ENCODE measurements around the gene TMEM131L.

TMEM131L gene

DNA sequence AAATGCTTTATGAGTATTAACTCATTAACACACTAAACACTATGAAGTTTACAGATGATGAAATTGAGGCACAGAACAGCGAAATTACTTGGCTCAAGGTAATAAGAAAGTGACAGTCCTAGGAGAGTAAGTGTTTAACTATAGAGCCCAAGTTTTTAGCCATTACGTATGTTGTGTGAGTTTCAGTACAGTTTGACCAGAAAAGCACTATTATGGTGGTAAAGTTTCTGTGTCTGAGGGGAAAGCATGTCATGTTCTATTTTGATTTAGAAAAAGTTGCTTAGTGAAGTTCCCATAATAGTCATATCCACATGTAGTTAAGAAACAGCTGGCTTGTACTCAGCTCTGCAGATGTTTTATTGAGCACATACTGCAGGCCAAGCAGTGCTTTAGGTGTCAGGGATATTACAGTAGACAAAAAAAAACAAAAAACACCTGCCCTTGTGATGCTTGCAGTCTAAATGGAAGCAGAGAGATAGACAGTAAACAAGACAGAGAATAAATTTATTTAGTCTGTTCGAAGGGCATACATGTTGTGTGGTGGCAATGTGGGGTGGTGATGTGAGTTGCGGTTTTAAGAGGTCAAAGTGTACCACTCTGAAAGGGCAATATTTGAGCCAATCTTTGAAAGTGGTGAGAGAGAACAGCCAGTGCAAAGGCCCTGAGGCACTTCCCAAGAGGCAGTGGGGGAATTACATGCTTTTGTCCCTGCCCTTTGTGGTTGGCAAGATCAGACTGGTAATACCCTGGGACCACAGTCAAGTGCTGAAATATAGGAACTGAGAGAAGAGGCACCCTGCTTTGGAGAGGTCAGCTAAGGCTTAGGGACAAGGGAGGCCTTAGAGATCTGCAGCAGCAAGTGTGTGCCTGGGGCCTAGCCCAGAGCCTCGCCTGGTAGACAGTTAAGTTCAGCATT is 6.2 kb downstream of the TMEM131L start:
- DNase-seq (ENCODE audit: low spot score), result no peak

DNA sequence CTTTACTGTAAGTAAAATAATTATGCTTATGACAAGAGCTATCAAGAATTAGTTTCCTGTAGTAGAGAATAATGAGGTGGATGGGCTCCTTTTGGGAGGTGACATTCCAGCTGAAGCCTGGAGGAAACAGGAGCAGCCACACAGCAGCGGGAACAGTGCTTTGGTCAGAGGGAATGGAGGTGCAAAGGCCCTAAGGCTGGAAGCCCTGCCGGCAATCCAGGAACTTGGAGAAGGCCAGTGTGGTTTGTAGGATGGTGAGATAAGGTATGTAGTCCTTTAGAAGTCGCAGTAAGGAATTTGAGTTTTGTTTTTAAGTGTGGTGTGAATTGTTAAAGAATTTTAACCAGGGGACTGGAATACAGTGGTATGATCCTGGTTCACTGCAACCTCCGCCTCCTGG is 8.1 kb downstream of the TMEM131L start:
- no peak for DNase-seq (ENCODE audit: low spot score)

DNA sequence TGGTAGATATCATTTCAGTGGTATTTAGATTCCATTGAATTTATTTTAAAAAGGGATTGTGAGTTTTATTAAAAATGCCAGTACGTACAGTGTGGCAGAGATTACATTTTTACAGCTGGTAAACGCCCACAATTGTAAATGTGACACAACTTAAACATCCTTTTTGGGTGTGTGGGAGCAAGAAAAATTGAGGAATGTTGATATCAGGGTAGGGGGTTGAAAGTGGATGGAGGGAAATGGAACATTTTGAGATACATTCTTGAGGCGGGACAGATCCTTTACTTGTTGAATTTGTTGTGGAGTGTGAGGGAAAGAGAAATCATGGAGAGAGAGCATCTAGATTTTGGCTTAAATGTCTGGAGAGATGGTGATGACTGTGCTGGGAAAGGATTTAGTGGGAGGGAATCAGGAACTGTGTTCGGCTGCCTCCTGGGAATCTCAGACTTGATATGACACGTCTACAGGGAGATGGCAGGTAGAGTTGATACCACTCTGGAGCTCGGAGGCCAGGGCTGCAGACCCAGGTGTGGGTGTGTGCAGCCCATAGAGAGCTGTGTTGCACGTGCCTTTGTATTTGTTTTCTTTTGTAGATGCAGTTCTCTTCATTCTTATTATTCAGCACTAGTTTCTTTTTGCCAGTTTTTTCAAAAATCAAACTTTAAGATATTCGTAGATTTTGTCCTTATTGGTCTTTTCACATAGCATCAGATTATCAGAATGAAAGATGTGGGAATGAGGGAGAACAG is 10.8 kb downstream of the TMEM131L start:
- DNase-seq (ENCODE audit: low spot score), result no peak

DNA sequence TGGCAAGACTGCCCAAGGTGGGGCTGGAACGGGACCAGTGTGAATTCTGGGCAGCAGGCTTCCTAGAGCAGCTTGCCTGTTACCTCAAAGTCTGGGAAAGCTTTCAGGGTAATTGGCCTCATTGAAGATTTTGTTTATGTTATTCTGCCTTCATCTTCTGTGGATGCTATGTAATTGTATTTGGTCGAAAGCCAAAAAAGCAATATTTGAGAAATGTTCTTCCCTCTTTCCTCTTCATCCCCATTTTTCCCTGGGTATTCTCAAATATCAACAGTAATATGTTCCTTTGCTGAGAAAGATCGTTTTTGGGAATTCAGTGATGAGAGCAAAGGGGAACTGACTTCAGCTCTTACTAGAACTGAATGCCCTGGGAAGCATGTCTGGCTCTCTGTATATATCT is 12.9 kb downstream of the TMEM131L start:
- no peak for DNase-seq (ENCODE audit: low spot score)

DNA sequence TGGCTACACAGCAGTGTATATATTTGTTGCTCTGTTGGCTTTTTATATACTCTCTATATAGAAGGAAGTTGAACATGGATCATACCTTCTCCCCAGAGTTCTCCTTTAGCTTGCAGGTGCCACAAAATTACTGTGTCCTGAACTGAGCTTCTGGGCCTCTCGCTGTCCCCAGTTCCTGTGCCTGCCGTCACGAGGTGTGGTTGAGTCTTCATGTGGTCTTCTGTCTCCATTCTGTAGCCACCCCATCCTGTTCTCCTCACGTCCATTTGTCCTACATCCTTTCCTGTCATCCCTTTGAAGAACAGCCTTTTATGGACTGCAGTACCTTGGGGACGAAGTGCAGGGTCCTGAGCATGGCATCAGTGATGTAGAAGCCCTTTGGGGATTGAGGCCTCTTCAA is 14.5 kb downstream of the TMEM131L start:
- DNase-seq (ENCODE audit: low spot score), result no peak

DNA sequence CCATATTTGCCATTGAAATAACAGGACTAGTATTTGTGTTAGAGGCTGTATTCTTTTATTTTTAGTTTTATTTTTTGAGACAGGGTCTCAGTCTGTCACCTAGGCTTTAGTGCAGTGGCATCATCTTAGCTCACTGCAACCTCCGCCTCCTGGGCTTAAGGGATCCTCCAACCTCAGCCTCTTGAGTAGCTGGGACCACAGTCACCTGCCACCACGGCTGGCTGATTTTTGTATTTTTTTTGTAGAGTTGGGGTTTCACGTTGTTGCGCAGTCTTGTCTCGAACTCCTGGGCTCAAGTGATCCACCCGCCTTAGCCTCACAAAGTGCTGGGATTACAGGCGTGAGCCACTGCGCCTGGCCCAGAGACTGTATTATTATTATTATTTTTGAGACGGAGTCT is 15.3 kb downstream of the TMEM131L start:
- no peak for DNase-seq (ENCODE audit: low spot score)

DNA sequence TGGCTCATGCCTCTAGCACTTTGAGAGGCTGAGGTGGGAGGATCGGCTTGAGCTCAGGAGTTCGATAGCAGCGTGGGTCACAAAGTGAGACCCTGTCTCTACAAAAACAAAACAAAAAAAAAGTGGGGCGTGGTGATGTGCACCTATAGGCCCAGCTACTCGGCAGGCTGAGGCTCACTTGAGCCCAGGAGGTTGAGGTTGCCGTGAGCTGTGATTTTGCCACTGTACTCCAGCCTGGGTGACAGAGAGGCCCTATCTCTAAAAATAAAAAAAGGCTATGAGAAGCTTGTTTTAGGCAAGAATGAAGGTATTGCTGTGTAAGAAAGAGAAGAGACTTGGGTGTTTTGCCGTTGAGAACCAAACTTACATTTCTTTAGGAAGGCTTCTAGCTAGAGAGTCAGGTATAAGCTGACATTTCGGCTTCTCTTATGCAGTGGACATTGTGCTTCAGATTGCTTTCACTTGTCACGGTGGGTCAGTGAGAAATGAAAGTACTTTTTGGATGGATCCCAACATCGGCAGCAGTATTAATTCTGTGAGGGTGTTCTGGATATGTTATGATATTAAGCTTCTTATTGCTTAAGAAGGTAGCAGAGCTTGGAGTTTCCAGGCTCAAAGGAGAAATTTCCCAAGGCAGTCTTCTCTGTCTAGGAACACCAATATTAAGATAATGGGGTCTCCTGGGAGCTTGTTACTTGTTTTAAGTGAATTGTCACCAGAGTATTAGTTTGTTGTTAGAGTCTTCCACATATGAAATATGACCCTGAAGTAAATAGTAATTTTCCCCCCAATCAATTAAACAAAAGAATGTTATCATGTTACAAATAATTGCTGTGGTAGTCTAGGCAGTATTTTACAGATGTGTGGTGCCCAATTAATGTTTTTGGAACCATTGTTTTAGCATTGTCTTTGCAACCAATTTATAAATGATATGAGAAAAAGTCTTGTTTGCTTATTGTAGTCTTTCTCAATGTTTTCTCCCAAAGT is 17.6 kb downstream of the TMEM131L start:
- DNase-seq (ENCODE audit: low spot score), result no peak

DNA sequence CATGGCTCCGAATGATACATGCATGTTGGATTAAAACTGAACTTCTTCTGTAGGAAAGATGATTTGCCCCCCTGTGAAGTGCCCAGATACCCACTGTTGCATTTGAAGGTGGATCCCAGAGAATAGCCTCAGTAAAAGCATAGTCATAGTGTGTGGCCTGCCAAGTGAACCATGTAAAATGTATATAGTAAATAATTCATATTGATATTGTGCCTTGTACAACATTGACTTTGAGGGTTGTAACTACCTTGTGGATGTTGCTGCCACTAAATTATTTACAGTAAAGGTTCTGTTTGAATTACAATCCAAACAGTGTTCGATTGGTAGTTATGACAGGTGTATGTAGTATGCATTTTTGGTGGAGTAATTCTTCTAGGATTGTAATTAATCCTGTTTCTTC is 19.2 kb downstream of the TMEM131L start:
- no peak for DNase-seq (ENCODE audit: low spot score)

DNA sequence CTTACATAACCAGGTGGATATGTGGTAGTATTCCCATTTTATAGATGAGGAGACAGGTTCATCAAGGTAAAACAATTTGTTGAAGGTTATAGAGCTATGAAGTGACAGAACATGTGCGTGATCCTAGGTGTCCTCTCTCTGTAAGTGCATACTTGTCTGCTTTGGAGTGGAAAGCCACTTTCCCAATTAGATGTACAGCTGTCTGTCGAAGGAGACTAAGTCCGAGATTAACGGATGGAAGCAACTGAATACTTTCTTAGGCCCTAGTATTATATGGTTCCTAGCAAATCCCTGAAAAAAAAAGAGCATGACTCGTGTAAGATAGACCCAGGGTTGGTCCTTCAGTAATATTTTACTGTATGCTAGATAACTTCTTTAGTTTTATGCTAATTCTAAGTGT is 19.7 kb downstream of the TMEM131L start:
- DNase-seq (ENCODE audit: low spot score), result no peak

DNA sequence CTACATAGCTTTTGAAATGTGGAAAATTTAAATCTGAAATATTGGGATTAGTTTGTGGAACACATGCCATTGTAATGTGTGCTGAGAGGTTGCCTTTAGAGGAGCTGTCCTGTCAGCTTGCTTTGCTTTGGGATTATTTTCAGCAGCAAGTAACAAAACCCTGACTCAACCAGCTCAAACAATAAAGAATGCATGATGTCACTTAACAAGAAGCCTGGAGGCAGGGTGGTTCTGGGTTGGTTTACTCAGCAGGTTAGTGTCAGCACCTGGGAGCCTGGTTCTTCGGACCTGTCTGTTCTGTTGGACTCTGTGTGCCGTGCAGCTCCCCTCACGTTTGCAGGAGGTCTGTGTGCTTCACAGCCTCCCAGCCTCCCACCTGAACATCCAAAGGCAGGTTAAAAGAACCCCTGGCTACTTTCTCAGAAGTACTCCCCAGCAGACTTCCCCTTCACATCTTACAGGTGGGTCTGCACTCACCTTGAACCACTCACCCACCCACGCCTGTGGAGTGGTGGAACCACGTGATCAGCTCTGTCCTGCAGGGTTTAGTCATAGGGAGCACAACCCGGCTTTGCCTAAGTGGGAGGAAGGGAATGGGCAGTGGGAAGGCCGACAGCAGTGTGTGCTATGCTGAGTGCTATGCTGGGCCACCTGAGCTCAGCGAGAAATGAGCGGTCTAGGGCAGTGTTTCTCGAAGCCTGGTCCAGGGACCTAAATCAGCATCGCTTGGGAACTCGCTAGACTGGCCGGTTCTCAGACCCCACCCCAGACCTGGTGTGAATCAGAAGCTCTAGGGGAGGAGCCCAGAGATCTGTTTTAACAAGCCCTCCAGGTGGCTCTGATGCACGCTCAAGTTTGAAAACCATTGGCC is 20.4 kb downstream of the TMEM131L start:
- no peak for DNase-seq (ENCODE audit: low spot score)

DNA sequence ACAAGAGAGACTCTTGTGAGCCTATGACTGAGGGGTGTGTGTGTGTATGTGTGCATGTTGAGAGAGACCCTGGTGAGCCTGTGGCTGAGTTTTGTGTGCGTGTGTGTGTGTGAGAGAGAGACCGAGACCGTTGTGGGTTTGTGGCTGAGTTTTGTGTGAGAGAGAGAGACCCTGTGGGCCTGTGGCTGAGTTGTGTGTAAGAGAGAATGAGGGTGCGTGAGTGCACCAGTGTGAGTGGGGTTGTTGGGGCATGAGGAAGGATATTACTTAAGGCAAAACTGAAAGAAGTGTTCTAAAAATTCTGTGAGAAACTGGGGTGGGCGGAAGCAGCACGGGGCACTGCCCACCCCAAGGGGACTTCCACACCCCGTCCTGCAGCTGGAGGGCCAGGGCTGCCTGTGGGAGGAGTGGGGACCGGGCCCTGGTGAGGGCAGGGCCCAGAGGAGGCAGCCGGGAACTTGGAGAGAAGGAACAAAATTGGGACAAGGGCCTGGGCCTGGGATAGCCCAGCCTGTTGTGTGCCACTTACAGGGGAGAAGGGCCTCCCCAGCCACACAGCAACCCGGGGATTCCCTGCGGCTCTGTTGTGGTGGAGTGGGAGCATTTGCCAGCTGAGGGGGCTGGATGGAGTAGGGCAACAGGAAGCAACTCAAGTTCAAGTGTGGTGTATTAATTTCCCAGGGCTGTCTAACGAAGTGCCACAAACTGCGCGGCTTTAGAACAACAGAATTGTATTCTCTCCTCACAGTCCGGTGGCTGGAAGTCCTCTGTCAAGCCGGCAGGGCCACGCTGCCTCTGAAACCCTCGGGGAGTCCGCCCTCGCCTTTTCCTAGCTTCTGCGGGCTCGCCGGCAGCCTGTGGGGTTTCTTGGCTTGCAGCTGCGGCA is 22.1 kb downstream of the TMEM131L start:
- DNase-seq (ENCODE audit: low spot score), result peak; percentile 71

DNA sequence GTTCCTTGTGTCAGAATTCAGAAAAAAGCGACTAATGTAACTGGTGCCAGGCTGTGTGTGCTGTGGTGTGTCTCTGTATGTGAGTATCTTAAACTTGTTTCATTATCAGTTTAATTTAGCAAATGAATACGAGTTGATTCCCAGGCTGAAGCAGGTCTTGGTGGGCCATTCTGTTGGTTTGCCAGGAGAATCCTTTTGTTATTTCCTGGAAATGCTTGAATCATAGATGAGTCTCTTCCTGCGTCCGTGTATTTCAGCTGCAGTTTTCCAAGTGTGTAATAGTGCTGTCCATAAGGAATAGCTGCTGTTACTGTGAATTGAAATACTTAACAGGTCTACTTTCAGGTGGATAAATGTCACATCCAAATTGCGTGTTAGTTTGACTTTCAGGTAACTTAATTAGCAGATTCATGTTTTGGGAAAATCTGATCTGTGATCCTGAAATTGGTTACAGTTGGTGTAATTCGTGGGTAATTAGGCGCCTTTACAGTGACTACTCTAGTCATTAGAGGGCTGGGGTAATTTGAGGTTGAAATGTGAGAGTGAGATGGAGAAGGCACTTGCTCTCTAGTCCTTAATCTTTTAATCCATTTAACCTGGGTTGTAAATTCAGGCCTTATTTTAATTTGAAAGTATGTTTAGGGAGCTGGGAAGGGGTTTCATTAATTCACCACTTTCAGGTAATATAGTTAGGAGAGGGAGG is 23.8 kb downstream of the TMEM131L start:
- DNase-seq (ENCODE audit: low spot score), result no peak

DNA sequence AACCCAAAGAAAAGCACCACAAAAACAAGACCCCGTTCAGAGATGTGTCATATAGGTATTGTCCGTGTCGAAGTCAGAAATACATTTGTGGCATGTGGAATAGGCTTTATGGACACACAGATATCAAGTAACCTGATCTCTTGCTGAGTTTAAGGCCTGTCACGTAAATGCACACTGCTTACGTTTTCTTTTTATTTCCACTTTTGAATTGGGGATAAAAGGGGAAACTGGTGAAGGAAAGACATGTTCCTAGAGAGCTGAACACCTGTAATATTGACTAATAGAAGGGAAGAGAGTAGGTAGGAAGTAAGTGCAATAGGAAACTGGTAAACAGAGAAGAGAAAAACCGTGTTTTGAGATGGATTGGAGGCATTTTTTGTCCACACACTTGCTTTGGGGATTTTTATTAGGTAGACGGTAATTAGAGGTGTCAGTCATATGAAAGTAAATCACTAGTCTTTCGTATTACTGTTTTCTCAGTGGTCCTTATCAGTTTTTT is 24.9 kb downstream of the TMEM131L start:
- DNase-seq (ENCODE audit: low spot score), result no peak

DNA sequence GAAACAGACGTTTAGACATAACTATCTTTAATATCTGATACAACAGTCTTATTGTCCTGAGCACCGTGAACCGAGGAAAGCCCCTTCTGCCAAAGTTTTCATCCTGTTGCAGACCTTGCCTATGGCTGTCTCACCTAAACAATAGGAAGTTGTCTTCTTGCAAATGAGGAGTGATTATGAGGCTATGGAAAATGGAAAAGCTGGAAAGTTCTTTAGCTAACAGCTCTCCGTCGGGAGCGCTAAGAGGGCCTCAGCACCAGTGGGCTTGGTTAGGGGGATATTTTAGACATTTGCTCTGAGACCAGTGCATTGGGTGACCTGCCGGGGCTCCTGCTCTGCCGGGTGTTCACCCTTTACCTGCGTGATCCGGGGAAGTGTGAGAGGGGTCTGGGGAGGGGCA is 28.4 kb downstream of the TMEM131L start:
- no peak for DNase-seq (ENCODE audit: low spot score)

DNA sequence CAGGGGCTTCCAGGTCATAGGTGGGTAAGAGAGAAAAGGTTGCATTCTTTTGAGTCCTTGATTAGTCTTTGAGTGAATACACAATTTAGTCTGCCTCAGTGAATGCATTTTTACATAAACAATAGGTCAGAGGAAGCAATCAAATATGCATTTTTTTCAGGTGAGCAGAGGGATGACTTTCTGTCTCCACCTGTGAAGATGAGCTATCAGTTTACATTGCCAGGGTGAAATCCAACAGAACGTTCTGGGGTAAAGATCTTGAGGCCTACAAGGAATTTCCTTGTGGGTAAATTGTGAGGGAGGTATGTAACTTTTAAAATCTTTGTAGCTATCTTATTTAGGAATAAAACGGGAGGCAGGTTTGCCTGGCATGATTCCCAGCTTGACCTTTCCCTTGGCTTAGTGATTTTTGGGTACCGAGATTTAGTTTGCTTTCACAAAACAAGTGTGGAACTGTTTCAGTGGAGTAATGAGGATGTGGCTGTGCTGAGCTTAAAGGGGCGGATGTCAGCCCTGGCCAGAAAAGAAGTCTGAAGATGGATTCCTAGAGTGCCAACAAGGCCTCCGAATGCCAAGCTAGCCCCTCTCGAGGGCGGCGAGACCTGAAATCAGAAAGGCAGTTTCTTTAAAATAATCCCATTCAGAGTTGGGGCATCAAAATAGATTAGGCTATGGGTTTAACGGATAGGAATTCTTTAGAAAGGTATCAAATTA is 29.5 kb downstream of the TMEM131L start:
- no peak for DNase-seq (ENCODE audit: low spot score)

DNA sequence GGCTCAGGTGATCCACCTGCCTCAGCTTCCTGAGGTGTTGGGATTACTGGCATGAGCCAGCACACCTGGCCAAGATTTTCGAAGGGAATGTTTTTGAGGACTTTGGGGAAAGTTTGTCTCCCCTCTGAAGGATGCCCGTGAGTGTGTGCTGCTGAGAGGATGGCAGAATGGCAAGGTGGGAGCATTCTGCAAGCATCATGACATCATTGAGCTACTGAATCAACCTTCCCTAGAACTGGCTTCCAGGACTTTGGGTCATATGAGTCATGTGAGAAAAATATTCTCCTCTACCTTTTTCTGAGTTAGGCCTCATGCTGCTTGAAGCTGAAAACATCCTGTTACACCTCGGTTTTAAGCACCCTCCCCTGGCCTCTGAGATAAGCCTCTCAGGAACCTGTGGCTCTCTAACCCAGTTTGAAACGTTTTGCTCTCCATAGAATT is 31.0 kb downstream of the TMEM131L start:
- peak; percentile 77 for DNase-seq (ENCODE audit: low spot score)

DNA sequence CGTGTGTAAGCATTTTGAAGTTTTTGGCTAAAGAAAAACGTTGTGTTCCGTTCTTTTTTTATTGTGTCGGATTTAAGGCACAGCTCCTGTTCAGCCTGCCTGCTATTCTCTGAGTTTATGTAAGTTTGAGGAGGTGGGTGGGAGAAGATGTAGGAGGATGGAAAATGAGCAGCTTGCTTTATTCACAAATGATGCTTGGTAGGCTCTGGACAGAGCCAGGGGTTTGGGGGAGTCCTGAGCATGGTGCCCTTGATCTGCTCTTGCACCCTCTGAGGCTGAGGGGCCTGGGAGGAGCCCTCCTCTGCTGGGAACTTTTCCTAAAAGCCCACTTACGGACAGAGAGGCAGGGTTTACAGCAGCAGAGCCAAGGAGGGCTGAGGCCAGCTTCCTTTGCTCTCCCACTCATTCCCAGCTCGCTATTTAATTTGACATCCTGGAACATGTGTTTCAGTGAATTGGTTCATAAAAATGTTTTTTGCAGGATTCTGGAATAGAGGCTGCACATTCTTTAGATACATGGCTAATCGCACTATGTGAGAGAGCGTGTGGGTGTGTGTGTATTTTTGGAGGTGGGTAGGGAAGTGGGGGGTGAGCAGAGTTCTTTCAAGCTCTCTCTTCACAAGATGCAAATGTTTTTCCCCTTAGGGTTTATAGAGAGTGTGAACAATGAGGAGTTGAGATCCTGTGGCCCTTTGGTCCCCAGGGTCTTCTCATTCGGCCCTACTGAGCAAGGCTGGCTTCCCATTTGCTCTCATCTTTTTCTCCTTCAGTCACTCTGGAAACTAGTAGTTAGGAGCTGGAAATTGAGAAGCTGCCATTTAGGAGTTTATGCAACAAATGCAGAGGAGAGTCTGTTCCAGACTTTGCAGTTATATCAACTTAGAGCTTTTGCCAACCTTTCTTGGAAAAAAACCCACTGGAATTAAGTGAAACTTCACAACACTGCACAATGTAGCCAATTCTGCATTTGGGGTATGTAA is 32.1 kb downstream of the TMEM131L start:
- DNase-seq (ENCODE audit: low spot score), result no peak

Measured in activated CD4-positive, alpha-beta T cell treated with anti-CD3 and anti-CD28 coated beads, Interleukin-2, Interleukin-4, amounts not matched to agents 100 ng/mL and 50 ng/mL, durations not matched to agents 16 hours and 8 hours (primary cell).